Femur (tissue), 1 donor: ENCODE data around the gene GNG10.
"Not testable (repeated sequence)": the region's sequence is repeated elsewhere in the genome, so short reads cannot be mapped to it uniquely, and the experiment has no call there.

Experiments
- DNase-seq: peaks from one replicate; pipeline ENCODE4 v3.0.0-alpha.2; 2017

GNG10 gene

GRCh38 chr9:111657051-111657450 is 4.4 kb upstream of the GNG10 start:
- DNase-seq, result no peak

GRCh38 chr9:111658943-111659342 is 2.5 kb upstream of the GNG10 start:
- no peak for DNase-seq

- no peak for DNase-seq
Observed at GRCh38 chr9:111659691-111660090, 1.7 kb upstream of the GNG10 start.

GRCh38 chr9:111661802-111662521 is 557 bp downstream of the GNG10 start:
- DNase-seq, result peak; percentile 55

GRCh38 chr9:111662576-111663300 is 1.3 kb downstream of the GNG10 start:
- no peak for DNase-seq

GRCh38 chr9:111663301-111663823 is 2.0 kb downstream of the GNG10 start:
- DNase-seq, result no peak

GRCh38 chr9:111668026-111668573 is 6.7 kb downstream of the GNG10 start:
- DNase-seq, result no peak

- not testable (repeated sequence) for DNase-seq
Observed at GRCh38 chr9:111668601-111669000, 7.2 kb downstream of the GNG10 start.

- no peak for DNase-seq
Observed at GRCh38 chr9:111674319-111674718, 12.9 kb downstream of the GNG10 start.

- no peak for DNase-seq
Observed at GRCh38 chr9:111676116-111676515, 14.7 kb downstream of the GNG10 start.

- no peak for DNase-seq
Observed at GRCh38 chr9:111678293-111678692, 16.9 kb downstream of the GNG10 start.

- no peak for DNase-seq
Observed at GRCh38 chr9:111679199-111679598, 17.8 kb downstream of the GNG10 start.

GRCh38 chr9:111683392-111683791 is 22.0 kb downstream of the GNG10 start:
- DNase-seq, result no peak

GRCh38 chr9:111691672-111692329 is 30.4 kb downstream of the GNG10 start:
- DNase-seq, result no peak

GRCh38 chr9:111696796-111697195 is 35.4 kb downstream of the GNG10 start:
- no peak for DNase-seq

GRCh38 chr9:111700776-111701175 is 39.4 kb downstream of the GNG10 start:
- no peak for DNase-seq

GRCh38 chr9:111704503-111704902 is 43.1 kb downstream of the GNG10 start:
- DNase-seq, result no peak

GRCh38 chr9:111711548-111711947 is 50.1 kb downstream of the GNG10 start:
- DNase-seq, result no peak

GRCh38 chr9:111712369-111712768 is 51.0 kb downstream of the GNG10 start:
- no peak for DNase-seq

- DNase-seq, result no peak
Observed at GRCh38 chr9:111715471-111715870, 54.1 kb downstream of the GNG10 start.

GRCh38 chr9:111719541-111719940 is 58.1 kb downstream of the GNG10 start:
- DNase-seq, result no peak
